ENCODE measurements around the gene SH2D3C.

Gene SH2D3C

GRCh38 chr9:127778280-127779135, at the start of gene SH2D3C:
Gene SH2D3C (minus strand): TSS chr9:127778666. CDS start chr9:127778627, 39 bp downstream.
- DNase-seq: no peak

DNA sequence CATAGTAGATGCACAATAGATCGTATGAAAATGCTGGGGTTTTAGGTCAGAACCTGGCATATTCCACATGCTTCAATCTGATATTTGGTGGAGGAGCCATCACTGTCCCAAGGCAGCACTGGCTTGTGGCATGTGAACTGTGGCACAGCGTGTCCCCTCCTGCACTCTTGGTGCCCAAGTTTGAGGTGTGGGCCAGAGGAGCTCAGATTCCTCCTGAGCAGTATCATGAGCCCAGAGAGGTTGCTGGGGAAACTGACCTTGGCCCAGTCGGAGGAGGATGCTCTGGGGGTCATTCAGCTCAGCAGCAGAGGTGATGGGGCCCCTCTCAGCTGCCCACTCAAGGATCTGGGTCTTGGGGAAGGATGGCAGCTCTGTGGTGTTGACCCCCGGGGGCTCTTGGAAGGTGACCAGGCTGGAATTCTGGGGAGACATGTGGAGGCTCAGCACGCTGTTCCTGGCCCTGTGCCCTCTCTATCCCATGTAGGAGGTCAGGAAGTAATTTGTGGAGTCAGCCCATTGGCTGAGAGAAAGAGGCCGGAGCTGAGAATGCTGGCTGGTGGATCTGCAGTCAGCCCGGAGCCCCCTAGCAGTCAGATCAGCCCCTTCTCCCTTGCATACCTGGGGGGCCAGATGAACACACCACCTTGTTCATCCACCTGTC, 47.9 kb upstream of the SH2D3C start:
- DNase-seq: no peak

DNA sequence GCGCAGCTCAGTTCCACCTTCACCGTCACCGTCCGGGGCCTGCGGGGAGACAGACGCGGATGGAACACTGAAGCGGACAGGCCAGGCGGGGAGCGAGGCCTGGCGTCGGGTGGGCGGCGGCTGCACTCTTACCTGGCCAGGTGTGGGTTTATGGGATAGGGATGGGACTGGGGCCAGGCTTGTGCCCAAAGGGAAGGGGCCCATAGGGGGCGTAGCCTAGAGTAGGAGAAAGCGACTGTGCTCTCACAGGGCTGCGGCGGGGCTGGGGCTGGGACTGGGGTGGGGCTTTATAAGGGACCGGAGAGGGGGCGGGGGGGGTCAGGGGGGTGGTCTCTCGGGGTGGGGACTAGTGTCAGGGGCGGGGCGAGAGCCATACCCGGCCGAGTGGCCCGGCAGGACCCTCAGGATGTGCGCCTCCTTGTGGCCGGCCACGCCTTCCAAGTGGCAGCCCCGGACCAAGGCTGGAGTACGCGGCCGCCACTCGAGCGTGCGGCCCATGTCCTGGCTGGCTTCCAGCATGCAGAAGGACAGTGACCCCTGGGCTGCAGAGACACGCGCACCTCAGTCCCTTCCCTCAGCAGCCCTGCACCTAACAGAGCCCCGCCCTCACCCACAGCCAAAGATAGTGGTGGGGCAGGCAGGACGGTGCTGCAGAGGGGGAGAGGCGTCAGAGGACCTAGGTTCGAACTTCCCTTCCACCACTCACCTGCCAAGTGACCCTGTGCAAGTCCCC, 47.0 kb upstream of the SH2D3C start:
- no peak for DNase-seq

DNA sequence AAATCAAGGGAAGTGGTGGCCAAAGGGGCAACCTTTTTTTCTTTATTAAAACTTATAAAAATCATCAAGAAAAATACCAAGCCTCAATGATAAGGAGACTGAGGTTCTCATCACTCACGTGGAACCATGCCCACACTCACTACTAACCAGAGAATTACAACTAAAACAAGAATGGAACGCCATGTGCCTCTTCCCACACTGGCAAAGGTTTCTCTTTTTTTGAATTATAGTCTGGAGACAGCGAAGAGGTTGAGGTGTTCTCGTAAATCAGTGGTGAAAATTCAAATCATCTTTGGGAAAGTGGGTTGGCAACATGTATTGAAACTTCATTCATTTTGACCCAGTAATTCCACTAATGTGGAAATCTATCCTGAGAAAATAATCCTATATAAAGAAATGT, 43.6 kb upstream of the SH2D3C start:
- DNase-seq: no peak

GRCh38 chr9:127818574-127818973, 40.1 kb upstream of the SH2D3C start:
- DNase-seq: no peak

DNA sequence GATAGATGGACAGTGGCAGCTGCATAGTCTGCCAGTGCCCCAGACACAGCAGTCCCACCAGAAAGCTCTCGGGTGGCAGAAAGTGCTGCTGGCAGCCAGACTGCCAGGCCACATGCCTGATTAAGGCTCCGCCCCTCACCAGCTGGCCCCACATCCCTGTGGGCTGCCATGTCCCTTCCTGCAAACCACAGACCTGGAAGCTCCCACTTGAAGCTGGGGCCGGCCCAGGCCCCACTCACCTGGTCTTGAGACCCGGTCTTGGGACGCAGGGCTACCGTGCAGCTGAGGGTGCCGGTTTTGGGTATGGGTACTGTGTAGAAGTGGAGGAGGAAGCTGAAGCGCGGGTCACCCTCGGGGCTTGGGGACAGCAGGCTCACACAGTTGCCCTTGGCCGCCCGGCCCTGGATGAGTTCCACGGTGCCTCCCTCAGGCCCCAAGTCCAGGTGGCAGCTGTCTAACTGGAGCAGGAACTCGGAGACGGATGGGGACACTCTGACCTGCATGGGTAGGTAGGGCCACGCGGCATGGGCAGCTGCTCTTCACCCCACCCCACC, 39.5 kb upstream of the SH2D3C start:
- DNase-seq: no peak

GRCh38 chr9:127816728-127817127, 38.3 kb upstream of the SH2D3C start:
- no peak for DNase-seq

GRCh38 chr9:127816362-127816725, 37.9 kb upstream of the SH2D3C start:
- DNase-seq: no peak

- DNase-seq: no peak
These were observed 37.3 kb upstream of the SH2D3C start for GRCh38 chr9:127815512-127816361.

GRCh38 chr9:127814619-127815511, 36.4 kb upstream of the SH2D3C start:
- DNase-seq: no peak

- DNase-seq: no peak
These were observed 35.3 kb upstream of the SH2D3C start for GRCh38 chr9:127813686-127814226.

GRCh38 chr9:127812936-127813675, 34.6 kb upstream of the SH2D3C start:
- no peak for DNase-seq

DNA sequence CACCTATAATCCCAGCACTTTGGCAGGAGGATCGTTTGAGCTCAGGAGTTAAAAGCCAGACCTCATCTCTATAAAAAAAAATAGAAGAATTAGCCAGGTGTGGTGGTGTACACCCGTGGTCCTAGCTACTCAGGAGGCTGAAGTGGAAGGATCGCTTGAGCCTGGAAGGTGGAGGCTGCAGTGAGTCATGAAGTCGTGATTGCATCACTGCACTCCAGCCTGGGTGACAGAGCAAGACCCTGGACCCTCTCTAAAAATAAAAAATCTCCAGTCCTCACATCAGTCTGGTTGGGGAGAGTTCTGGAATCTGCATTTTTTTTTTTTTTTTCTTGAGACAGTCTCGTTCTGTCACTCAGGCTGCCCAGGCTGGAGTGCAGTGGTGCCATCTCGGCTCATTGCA, 33.5 kb upstream of the SH2D3C start:
- DNase-seq: no peak

DNA sequence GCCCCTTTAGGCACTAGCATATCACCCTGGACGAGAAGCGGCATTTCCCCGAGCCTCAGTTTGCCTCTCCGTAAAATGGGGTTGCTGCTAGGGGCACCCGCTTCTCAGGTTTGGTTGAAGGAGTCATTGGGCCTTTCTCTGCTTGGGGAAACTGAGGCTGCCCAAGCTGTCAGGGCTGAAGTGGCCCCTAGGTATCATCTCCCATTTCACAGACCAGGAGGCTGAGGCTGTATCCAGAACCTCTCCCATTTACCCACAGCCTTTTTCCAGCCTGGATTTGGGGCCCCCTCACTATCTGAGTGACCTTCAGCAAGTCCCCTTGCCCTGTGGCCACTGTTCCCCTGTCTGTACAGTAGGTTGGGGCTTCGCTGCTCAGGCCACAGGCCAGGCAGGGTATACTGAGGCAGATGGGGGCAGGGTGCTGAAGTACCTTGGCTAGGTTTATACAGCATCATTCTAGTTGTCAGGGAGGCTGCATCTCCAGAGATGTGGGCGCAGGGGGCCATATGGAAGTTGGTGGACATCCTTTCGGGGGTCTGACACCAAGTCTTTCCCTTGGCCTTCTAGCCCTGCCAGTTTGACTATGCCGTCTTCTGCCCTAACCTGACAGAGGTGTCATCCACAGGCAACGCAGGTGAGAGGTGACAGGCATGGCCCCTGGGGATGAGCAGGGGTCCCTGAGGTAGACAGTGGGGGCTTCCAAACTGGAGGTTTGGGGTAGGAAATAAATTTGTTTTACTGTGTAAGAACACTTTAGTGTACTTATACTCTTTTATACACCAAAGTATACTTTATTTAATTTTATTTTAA, 32.1 kb upstream of the SH2D3C start:
- DNase-seq: no peak

DNA sequence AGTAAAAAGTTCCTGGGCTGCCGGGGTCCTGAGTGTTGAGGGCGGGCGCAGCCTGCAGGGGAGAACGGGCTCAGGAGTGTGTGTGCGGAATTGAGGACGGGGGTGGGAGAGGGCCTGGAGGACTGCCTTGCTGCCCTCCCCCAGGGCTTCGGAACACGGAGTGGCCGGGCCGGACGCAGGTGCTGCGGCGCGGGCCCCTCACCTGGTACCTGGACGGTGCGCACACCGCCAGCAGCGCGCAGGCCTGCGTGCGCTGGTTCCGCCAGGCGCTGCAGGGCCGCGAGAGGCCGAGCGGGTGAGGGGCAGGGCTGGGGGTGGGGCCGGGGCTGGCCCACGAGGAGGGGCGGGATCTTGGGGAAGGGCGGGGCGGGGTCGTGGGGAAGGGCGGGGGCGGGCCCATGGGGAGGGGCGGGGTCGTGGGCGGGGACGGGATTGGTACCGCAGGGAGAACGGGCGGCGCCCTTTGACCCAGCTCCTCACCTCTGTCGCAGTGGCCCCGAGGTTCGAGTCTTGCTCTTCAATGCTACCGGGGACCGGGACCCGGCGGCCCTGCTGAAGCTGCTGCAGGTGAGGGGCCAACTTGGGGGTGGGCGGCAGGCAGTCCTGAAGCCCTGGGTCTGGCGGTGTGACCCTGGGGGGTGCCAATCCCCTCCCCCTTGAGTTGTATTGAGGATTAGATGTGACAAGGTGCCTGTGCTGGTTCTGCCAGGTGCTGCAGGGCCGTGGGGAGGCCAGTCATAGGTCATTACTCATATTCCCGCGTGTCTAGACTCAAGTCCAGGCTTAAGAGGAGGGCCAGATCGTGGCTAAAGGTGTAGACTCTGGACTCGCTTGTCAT, 31.3 kb upstream of the SH2D3C start:
- no peak for DNase-seq

GRCh38 chr9:127809002-127809539, 30.6 kb upstream of the SH2D3C start:
- no peak for DNase-seq

DNA sequence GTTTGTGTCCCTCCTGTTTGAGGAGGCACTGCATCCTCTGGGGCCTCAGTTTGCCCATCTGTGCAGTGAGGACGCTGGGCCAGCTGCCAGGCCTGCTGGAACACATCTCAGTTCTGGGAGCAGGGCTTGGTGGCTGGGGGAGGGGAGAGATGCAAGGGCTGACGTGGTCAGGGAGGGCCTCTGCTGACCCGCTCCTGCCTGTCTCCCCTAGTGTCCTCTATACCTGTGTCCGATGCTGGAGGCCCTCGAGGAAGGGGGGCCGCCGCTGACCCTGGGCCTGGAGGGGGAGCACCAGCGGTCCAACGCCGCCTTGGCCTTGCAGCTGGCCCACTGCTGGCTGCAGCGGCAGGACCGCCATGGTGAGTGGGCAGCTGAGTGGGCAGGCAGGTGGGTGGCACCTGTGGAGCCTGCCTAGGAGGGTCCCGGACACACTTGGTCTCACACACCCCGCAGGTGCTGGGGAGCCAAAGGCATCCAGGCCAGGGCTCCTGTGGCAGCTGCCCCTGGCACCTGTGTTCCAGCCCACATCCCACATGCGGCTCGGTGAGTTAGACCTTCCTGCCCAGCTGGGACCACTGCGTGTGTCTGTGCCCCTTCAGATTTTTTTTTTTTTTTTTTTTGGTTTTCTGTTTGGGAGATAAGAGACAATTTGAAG, 30.0 kb upstream of the SH2D3C start:
- no peak for DNase-seq

GRCh38 chr9:127806871-127807270, 28.4 kb upstream of the SH2D3C start:
- DNase-seq: no peak

All from DMS79 (cell line).